ENCODE results near the gene IP6K3. TPM values are rescaled to one million over a fixed set of nuclear protein-coding genes. Genes with fewer than 3 reads are reported as not detected.

The IP6K3 gene
- total and polyA plus RNA-seq, 2 experiments from 2014 or later: 0.14 to 0.16 TPM

- no peaks in the 10 kb centered on the region for H3K36me3 Mint-ChIP-seq (ENCODE audit: low read depth)
- Histone ChIP-seq H3K79me2 (replicated peaks; ENCODE audit: insufficient read depth) (no peaks in the 10 kb centered on the region), H3K4me1 (ENCODE audit: insufficient read depth) (peaks cover 14% of the 10 kb centered on the region), H3K36me3 (ENCODE audit: insufficient read depth) (no peaks in the 10 kb centered on the region), H3K9me2 (ENCODE audit: insufficient read depth) (no peaks in the 10 kb centered on the region), H3K27me3 (ENCODE audit: insufficient read depth) (no peaks in the 10 kb centered on the region), H2AFZ (no peak overlapping the region), H4K20me1 (replicated peaks; ENCODE audit: insufficient read depth) (no peaks in the 10 kb centered on the region), H3K27ac (ENCODE audit: low read depth) (no peak overlapping the region), H3K4me3 (no peak overlapping the region), H3F3A (replicated peaks; ENCODE audit: low read depth) (no peaks in the 10 kb centered on the region), H3K4me2 (no peak overlapping the region)
- H3K27ac Mint-ChIP-seq: no peak overlapping the region
- H3K4me3 Mint-ChIP-seq: no peak overlapping the region
- DNase-seq (ENCODE audit: low spot score): no peak
- H3K9me3 Mint-ChIP-seq: no peaks in the 10 kb centered on the region
- peaks cover 30% of the 10 kb centered on the region for H3K4me1 Mint-ChIP-seq
- peaks cover 12% of the 10 kb centered on the region for H3K27me3 Mint-ChIP-seq (ENCODE audit: insufficient read depth, low read depth, poor library complexity)
- TF ChIP-seq REST (IDR thresholded peaks at IDR 0.05; ENCODE audit: unreplicated experiment) (no peak), EZH2 (IDR thresholded peaks at IDR 0.05; ENCODE audit: low read depth, unreplicated experiment) (no peak), CTCF (conservative IDR thresholded peaks at IDR 0.05; ENCODE audit: low read depth in 2 of 2) (no peak), ZNF462 (CRISPR knock-in tag; IDR thresholded peaks at IDR 0.05) (no peak), EZH2phosphoT487 (IDR thresholded peaks at IDR 0.05; ENCODE audit: unreplicated experiment) (no peak)
- no peak for ATAC-seq
Measured at GRCh38 chr6:33749401-33749800, 2.7 kb upstream of the IP6K3 start.

All from GM23338 (cell line).